IPS-15b (cell line): Measurements from ENCODE around the gene CHD5.

Experiments used
- H3K27me3 ChIP-seq: one replicate; pipeline ENCODE4 v1.6.1; 2013; ENCODE audit warnings: low read length; ENCODE audit not compliant: control insufficient read depth, insufficient read depth
- H3K36me3 ChIP-seq: one replicate; pipeline ENCODE4 v1.6.1; 2013; ENCODE audit warnings: low read length; ENCODE audit not compliant: control insufficient read depth, insufficient read depth
- H3K4me1 ChIP-seq: one replicate; pipeline ENCODE4 v1.6.1; 2013; ENCODE audit warnings: mild to moderate bottlenecking, low read length; ENCODE audit not compliant: control insufficient read depth, insufficient read depth
- H3K4me3 ChIP-seq: one replicate; pipeline ENCODE4 v1.5.1; 2013; ENCODE audit warnings: low read depth, low read length
- H3K9ac ChIP-seq: one replicate; pipeline ENCODE4 v1.6.1; 2013; ENCODE audit warnings: low read depth, mild to moderate bottlenecking, low read length
- H3K9me3 ChIP-seq: one replicate; pipeline ENCODE4 v1.6.1; 2013; ENCODE audit warnings: mild to moderate bottlenecking, low read length; ENCODE audit not compliant: control insufficient read depth, insufficient read depth

CHD5 gene

DNA sequence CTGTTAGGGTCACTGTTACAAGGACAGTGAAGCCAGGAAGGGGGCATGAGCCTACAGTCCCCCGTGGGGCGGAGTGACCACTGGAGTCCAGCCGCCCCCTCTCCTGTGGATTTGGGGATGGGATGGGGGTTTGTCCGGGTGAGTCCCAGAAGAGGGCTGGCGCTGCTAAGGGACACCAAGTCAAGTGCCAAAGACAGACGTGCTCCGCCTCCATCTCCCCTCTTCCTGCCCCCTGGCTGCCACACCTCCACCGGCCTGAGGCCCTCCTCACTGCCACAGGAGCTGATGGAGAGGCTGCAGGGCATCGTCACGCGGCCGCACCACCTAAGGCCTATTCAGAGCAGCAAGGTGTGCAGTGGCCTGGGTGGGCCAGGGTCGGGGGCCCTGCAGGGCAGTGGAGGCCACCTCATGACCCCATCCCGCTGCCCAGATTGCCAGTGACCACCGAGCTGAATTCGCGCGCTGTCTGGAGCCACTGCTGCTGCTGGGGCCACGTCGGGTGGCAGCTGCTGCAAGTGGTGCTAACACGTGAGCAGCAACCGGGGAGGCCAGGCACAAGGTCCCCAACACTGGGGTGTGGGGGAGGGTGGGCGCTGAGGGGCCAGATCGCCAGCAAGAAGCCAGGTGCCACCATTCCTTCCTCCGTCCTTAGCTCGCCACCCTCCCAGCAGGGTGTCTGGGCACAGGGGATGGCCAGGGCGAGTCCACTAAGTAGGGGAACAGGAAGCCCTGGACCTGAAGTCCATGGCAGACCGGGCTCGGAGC, 30.7 kb upstream of the CHD5 start:
- H3K4me3 ChIP-seq, result no peak overlapping the region
- no peaks in the 10 kb centered on the region for H3K9me3 ChIP-seq
- peaks cover 21% of the 10 kb centered on the region for H3K27me3 ChIP-seq
- peaks cover 11% of the 10 kb centered on the region for H3K4me1 ChIP-seq
- no peaks in the 10 kb centered on the region for H3K36me3 ChIP-seq
- H3K9ac ChIP-seq, result no peak overlapping the region

GRCh38 chr1:6209661-6210580, 29.8 kb upstream of the CHD5 start:
- H3K36me3 ChIP-seq, result no peaks in the 10 kb centered on the region
- peaks cover 21% of the 10 kb centered on the region for H3K27me3 ChIP-seq
- no peaks in the 10 kb centered on the region for H3K9me3 ChIP-seq
- peaks cover 11% of the 10 kb centered on the region for H3K4me1 ChIP-seq
- no peak overlapping the region for H3K9ac ChIP-seq
- H3K4me3 ChIP-seq, result peak overlapping the region; percentile 58

DNA sequence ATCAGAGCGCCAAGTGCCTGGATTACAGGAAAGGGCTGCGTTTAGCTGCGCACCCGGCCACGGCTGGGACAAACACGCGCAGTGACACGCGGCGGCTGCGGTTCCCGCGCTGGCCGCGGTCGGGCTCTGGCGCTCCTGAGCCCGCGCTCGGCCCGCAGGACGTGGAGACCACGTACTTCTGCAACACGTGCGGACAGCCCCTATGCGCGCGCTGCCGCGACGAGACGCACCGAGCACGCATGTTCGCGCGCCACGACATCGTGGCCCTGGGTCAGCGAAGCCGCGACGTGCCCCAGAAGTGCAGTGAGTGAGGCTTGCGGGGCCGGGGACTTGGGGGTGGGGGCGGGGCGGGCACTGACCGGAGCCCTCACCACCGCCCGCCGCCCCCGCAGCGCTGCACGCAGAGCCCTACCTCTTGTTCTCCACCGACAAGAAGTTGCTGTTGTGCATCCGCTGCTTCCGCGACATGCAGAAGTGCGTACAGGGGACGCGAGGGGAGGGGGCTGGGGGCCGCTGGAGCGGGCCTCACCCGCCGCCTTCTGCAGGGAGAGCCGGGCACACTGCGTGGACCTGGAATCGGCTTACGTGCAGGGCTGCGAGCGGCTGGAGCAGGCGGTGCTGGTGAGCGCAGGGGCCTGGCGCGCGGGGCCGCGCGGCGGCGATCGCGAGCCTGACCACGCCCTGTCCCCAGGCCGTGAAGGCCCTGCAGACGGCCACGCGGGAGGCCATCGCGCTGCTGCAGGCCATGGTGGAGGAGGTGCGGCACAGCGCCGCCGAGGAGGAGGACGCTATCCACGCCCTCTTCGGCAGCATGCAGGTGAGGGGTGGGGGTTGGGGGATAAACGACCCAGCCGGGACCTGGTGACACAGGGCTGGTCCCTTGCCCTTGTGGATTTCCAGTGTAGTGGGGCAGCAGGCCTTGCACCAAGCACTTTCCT, 28.9 kb upstream of the CHD5 start:
- Histone ChIP-seq H3K4me1 (peaks cover 11% of the 10 kb centered on the region), H3K9ac (no peak overlapping the region), H3K9me3 (no peaks in the 10 kb centered on the region), H3K27me3 (peaks cover 21% of the 10 kb centered on the region), H3K4me3 (peak overlapping the region; percentile 58), H3K36me3 (no peaks in the 10 kb centered on the region)

DNA sequence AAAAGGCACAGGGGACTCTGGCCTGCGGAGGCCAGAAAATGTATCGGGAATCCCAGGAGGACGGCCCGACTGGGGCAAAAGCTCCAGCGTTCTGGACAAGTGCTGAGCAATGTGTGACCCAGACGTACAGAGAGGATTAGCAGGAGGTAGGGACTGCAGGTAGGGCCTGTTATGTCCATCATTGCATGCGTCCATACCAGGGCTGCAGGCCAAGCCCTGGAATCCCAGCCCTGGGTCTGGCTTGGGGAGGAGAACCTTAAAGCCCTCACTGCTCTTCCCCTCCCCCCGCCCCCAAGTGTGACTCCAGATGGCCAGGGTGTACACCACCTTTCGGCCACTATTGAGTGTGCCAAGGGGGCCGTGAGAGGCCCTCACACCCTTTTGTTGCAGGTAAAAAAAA, 27.8 kb upstream of the CHD5 start:
- H3K36me3 ChIP-seq, result no peaks in the 10 kb centered on the region
- H3K27me3 ChIP-seq, result peaks cover 21% of the 10 kb centered on the region
- H3K4me3 ChIP-seq, result no peak overlapping the region
- H3K9ac ChIP-seq, result no peak overlapping the region
- no peaks in the 10 kb centered on the region for H3K9me3 ChIP-seq
- H3K4me1 ChIP-seq, result peaks cover 11% of the 10 kb centered on the region

DNA sequence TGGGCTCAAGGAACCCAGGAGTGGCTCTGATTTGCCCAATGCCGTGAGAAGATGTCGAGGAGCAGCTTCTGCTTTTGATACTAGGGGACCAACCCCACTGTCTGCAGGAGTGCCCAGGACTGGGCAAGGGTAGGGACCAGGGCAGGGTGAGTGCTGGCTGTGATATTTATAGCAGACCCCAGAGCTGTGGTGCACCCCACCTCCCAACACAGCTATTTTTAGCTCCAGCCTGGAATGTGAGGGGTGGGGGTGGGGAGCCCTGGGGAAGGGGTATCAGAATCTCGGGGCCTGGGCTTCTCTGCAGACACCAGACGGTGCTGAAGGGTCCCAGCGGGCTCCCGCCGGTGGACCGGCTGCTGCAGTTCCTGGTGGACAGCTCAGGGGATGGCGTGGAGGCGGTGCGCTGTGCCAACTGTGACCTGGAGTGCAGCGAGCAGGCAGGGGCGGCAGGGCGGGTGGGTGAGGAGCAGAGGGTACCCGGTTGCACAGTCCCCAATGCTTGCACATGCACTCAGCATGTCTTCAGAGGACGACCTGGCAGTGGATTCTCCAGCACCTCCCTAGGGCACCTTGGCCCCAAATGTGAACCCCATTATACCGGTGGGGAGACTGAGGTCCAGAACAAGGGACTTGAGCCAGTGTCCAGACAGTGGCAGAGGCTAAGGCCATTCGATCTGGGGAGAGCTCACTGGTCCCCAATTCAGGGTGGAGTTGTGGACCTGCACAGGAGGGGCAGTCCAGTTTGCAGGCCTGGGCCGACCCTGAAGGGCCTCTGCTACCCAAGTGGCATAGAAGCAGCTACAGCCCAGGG, 27.2 kb upstream of the CHD5 start:
- Histone ChIP-seq H3K27me3 (peaks cover 21% of the 10 kb centered on the region), H3K4me1 (peaks cover 11% of the 10 kb centered on the region), H3K9me3 (no peaks in the 10 kb centered on the region), H3K4me3 (peak overlapping the region; percentile 69), H3K9ac (no peak overlapping the region), H3K36me3 (no peaks in the 10 kb centered on the region)

DNA sequence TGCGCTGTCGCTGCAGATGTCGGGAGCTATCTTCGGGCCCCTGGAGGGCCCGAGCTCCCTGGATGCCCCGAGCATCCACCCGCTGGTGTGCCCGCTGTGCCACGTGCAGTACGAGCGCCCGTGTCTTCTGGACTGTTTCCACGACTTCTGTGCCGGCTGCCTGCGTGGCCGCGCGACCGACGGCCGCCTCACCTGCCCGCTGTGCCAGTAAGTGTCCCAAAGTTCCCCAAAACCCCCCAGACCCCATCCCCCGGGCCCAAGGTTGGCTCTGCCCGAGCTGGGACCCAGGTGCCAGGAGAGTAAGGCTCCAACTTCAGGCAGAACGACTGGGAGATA, 26.4 kb upstream of the CHD5 start:
- Histone ChIP-seq H3K4me3 (peak overlapping the region; percentile 69), H3K9me3 (no peaks in the 10 kb centered on the region), H3K27me3 (peaks cover 21% of the 10 kb centered on the region), H3K36me3 (no peaks in the 10 kb centered on the region), H3K4me1 (peaks cover 11% of the 10 kb centered on the region), H3K9ac (no peak overlapping the region)

DNA sequence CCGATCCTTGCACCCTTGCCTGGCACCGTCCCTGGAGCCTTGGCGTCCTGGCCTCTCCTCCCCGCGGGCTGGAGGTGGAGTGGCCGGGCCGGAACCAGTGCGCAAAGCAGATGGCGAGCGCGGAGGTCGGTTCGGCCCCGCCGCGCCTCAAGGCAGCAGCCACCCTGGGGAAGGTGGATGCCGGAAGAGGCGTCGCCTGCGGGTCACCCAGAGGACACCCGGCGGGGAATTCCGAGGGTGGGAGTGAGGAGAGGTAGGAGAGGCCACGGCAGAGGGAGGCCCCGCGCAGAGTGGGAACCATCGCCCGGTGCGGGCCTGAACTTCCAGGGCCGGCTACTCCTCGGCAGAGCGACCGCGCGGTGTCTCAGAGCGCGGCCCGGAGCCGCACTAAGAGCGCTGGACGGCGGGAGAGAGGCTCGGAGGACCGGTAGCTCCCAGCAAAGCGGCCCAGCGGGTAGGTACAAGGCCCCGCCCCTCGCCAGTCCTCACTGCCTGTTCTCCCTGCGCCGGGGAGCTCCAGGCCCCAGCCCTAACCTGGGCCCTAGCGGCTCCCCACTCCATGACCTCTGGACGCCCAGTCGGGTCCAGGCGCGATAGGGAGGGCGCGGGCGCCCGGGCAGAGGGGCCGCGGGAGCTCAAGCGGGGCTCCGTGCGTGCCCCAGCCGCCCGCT, 25.9 kb upstream of the CHD5 start, which contains the start of gene RNF207:
RNF207 (plus strand) TSS at position 271 of the 671 bp plus-strand sequence. CDS start 417 bp downstream, outside the sequence.
- H3K36me3 ChIP-seq, result no peaks in the 10 kb centered on the region
- no peak within 1 kb of the TSS for H3K9ac ChIP-seq
- peak within 1 kb of the TSS; percentile 69 for H3K4me3 ChIP-seq
- peaks cover 11% of the 10 kb centered on the region for H3K4me1 ChIP-seq
- H3K27me3 ChIP-seq, result peaks cover 21% of the 10 kb centered on the region
- H3K9me3 ChIP-seq, result no peaks in the 10 kb centered on the region

DNA sequence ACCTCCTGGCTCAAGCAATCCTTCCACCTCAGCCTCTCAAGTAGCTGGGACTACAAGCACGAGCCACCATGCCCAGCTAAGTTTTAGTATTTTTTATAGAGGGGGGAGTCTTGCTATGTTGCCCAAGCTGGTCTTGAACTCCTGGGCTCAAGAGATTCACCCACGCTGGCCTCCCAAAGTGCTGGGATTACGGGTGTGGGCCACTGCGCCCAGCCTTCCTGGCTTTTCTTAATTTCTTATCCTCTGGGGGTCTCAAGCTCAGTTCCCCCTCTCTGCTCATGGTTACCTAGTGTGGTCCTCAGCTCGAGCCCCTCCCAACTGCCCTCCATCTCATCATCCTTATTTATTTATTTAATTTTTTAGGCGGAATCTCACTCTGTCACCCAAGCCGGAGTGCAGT, 22.1 kb upstream of the CHD5 start:
- H3K4me1 ChIP-seq, result peaks cover 14% of the 10 kb centered on the region
- H3K4me3 ChIP-seq, result no peak overlapping the region
- H3K36me3 ChIP-seq, result peaks cover 3% of the 10 kb centered on the region
- H3K9me3 ChIP-seq, result no peaks in the 10 kb centered on the region
- H3K9ac ChIP-seq, result no peak overlapping the region
- peaks cover 10% of the 10 kb centered on the region for H3K27me3 ChIP-seq

GRCh38 chr1:6200188-6200809, 20.2 kb upstream of the CHD5 start:
- no peaks in the 10 kb centered on the region for H3K9me3 ChIP-seq
- H3K36me3 ChIP-seq, result peaks cover 8% of the 10 kb centered on the region
- H3K4me1 ChIP-seq, result peaks cover 12% of the 10 kb centered on the region
- peak overlapping the region; percentile 94 for H3K9ac ChIP-seq
- peak overlapping the region; percentile 97 for H3K4me3 ChIP-seq
- H3K27me3 ChIP-seq, result no peaks in the 10 kb centered on the region
